ENCODE results near the gene SEC23A.
"Not testable (repeated sequence)": the region's sequence is repeated elsewhere in the genome, so short reads cannot be mapped to it uniquely, and the experiment has no call there.

Gene SEC23A

GRCh38 chr14:39023939-39024871 lies 78.8 kb downstream of the SEC23A start:
- Histone ChIP-seq H3K4me1 (ENCODE audit: low read depth, poor library complexity, severe bottlenecking) (no peaks in the 10 kb centered on the region), H4K20me1 (ENCODE audit: insufficient read depth) (no peaks in the 10 kb centered on the region), H3K27me3 (ENCODE audit: insufficient read depth, low read depth) (no peaks in the 10 kb centered on the region), H3K9ac (no peak overlapping the region), H3K27ac (no peak overlapping the region), H3K79me2 (ENCODE audit: insufficient read depth, low read depth) (no peaks in the 10 kb centered on the region), H3K4me3 (IDR thresholded peaks at IDR 0.05; ENCODE audit: insufficient read depth, low read depth, low read length) (no peak overlapping the region), H3K4me2 (no peak overlapping the region), H2AFZ (ENCODE audit: low read depth) (no peak overlapping the region), H3K36me3 (ENCODE audit: insufficient read depth) (no peaks in the 10 kb centered on the region)
- TF ChIP-seq CTCF (conservative IDR thresholded peaks at IDR 0.05; ENCODE audit: low read depth, low read length): no peak

GRCh38 chr14:39017096-39018016 lies 85.7 kb downstream of the SEC23A start:
- not testable (repeated sequence) for H3K4me2 ChIP-seq; H3K9ac ChIP-seq; H3K36me3 ChIP-seq (ENCODE audit: insufficient read depth); H3K27me3 ChIP-seq (ENCODE audit: insufficient read depth, low read depth); H3K27ac ChIP-seq; H3K79me2 ChIP-seq (ENCODE audit: insufficient read depth, low read depth); H4K20me1 ChIP-seq (ENCODE audit: insufficient read depth); H3K4me1 ChIP-seq (ENCODE audit: low read depth, poor library complexity, severe bottlenecking); H2AFZ ChIP-seq (ENCODE audit: low read depth); H3K4me3 ChIP-seq (IDR thresholded peaks at IDR 0.05; ENCODE audit: insufficient read depth, low read depth, low read length)

GRCh38 chr14:39016733-39017095 lies 86.3 kb downstream of the SEC23A start:
- Histone ChIP-seq H3K27ac (no peak overlapping the region), H3K4me3 (IDR thresholded peaks at IDR 0.05; ENCODE audit: insufficient read depth, low read depth, low read length) (no peak overlapping the region), H2AFZ (ENCODE audit: low read depth) (no peak overlapping the region), H3K79me2 (ENCODE audit: insufficient read depth, low read depth) (no peaks in the 10 kb centered on the region), H4K20me1 (ENCODE audit: insufficient read depth) (no peaks in the 10 kb centered on the region), H3K4me1 (ENCODE audit: low read depth, poor library complexity, severe bottlenecking) (no peaks in the 10 kb centered on the region), H3K27me3 (ENCODE audit: insufficient read depth, low read depth) (no peaks in the 10 kb centered on the region), H3K9ac (no peak overlapping the region), H3K4me2 (no peak overlapping the region), H3K36me3 (ENCODE audit: insufficient read depth) (no peaks in the 10 kb centered on the region)
- TF ChIP-seq CTCF (conservative IDR thresholded peaks at IDR 0.05; ENCODE audit: low read depth, low read length): no peak

- H3K36me3 ChIP-seq (ENCODE audit: insufficient read depth): no peaks in the 10 kb centered on the region
- H4K20me1 ChIP-seq (ENCODE audit: insufficient read depth): no peaks in the 10 kb centered on the region
- H3K79me2 ChIP-seq (ENCODE audit: insufficient read depth, low read depth): no peaks in the 10 kb centered on the region
- no peaks in the 10 kb centered on the region for H3K27me3 ChIP-seq (ENCODE audit: insufficient read depth, low read depth)
- H2AFZ ChIP-seq (ENCODE audit: low read depth): no peak overlapping the region
- no peak overlapping the region for H3K9ac ChIP-seq
- H3K4me2 ChIP-seq: no peak overlapping the region
- no peak overlapping the region for H3K27ac ChIP-seq
- no peak overlapping the region for H3K4me3 ChIP-seq (IDR thresholded peaks at IDR 0.05; ENCODE audit: insufficient read depth, low read depth, low read length)
- no peak for TF ChIP-seq CTCF (conservative IDR thresholded peaks at IDR 0.05; ENCODE audit: low read depth, low read length)
- H3K4me1 ChIP-seq (ENCODE audit: low read depth, poor library complexity, severe bottlenecking): no peaks in the 10 kb centered on the region
Observed at GRCh38 chr14:39015964-39016577, 87.0 kb downstream of the SEC23A start.
